ENCODE results near the gene PHGDH.

Gene PHGDH

DNA sequence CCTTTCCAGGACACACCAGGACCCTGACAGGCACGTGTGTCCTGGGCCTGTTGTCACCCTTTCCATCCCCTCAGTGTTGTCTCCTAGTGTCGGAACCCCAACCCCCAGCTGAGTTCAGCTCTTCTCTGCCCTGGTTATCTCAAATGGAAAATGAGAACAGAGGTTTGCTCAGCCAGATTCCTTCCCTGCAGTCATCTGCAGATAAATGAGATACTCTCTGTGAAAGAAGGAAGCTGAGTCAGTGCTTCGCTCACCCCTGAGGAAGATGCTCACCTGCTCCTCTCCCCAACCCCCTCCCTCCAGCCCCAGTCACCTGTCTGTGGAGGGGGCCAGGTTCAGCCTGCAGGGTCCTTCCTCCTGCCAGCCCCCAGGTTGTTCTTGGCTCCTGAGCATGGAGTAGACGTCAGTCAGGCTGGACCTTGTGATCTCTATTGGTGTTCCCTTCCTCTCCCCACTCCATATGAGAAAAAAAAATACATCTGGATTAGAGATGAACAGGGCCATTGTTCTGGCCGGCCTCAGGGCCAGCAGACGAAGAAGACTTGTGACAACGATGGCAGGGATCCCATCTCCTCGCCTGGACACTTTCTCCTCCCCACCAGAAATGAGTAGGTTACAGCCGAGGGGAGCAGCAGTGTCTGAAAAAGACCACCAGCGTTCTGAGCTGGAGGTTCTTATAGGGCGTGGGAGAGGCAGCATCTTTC lies 20.9 kb downstream of the PHGDH start:
- DNase-seq (ENCODE audit: low read depth in 2 of 2) = no peak

DNA sequence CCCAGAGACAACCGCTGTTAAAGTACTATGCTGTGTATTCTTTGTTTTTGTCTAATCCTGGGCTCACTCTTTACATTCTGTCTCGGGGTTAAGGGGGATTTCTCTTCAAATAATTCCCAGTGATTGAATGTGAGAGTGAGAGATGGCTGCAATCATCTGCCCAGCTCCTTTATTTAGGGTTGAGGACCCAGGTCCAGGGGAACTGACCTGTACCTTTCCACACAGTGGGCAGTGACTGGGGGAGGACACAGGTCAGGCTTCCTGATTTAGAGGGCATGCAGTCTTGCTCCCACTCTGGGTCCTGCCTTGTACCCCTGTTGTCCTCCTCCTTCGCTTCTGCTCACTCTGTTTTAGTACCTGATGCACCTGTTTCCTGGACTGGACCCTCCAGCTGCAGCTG lies 22.0 kb downstream of the PHGDH start:
- DNase-seq (ENCODE audit: low read depth in 2 of 2) = no peak

- no peak for DNase-seq (ENCODE audit: low read depth in 2 of 2)
Measured at GRCh38 chr1:119735217-119735616, 23.5 kb downstream of the PHGDH start.

- DNase-seq (ENCODE audit: low read depth in 2 of 2) = no peak
Measured at GRCh38 chr1:119736649-119737039, 24.9 kb downstream of the PHGDH start.

- DNase-seq (ENCODE audit: low read depth in 2 of 2) = no peak
Measured at GRCh38 chr1:119737040-119737682, 25.4 kb downstream of the PHGDH start.

- DNase-seq (ENCODE audit: low read depth in 2 of 2) = no peak
Measured at GRCh38 chr1:119738100-119738720, 26.5 kb downstream of the PHGDH start.

DNA sequence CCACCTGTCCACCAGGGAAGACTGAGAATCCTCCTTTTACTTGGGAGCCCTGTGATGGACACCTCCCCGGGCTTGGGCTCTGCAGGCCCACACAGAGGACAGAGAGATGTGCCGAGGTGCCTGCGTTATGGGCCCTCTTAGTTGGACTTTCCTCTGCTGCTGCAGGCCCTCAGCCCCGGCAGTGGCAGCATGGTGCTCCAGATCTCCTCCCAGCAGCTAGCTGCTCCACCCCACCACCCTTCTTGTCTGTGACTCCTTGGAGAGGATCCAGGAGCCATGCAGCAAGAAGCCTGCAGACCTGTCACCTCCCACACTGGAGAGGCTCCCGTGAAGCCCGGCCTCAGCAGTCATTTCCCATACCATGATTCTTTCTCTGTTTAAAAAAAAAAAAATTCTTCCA lies 27.4 kb downstream of the PHGDH start:
- no peak for DNase-seq (ENCODE audit: low read depth in 2 of 2)

DNA sequence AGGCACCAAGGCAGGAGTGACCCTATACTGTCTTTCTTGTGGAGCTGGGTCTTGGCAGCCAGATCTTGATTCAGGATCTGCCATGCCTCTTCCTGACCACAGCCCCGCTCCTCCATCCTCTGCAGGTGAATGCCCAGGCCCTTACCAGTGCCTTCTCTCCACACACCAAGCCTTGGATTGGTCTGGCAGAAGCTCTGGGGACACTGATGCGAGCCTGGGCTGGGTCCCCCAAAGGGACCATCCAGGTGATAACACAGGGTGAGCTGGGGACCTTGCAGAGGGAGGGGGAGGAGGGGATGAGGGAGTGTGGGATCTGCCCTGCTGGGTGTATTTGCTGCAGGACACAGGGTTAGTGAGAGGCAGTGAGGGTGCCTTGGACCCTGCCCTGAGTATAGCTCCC lies 28.5 kb downstream of the PHGDH start:
- no peak for DNase-seq (ENCODE audit: low read depth in 2 of 2)

DNA sequence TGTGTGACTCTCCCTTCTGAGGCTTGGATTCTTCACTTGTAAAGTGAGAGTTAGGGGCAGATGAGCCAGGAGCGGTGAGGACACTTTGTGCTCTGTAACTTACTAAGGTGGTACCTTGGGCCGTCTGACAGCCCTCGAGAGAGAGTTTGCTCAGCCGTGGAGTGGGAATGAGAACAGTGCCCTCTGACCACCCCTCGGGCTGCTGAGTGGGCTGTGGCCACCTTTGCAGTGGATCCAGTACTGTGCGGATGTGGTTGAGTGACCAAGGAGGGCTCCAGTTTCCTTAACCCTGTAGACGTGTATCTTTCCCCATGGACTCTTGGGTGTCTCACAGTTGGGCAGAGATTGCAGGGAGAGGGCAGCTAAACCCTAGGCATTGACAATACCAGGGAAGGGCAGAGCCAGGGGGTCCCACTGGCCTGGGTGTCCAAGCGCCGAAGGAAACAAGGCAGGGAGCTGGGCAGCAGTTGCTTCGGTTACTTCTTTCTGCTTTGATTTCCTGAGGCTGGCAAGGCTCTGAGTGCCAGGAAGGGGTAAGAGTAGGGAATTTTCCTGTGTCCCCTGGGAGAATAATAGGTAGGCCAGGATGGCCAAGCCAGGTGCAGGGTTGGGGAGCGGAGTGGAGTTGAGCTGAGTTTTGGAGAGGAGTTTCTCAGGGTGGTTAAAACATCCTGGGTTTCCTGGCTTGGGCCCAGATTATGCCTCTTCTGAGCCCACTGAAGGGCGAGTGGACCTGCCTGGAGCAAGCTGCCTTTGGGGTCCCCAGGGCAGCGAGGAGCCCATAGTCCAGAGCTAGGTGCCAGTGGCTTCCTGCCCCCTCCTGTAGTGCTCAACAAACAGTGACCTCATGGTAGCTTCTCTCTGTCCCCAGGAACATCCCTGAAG lies 29.4 kb downstream of the PHGDH start:
- no peak for DNase-seq (ENCODE audit: low read depth in 2 of 2)

- DNase-seq (ENCODE audit: low read depth in 2 of 2) = no peak
Measured at GRCh38 chr1:119742202-119742601, 30.5 kb downstream of the PHGDH start.

DNA sequence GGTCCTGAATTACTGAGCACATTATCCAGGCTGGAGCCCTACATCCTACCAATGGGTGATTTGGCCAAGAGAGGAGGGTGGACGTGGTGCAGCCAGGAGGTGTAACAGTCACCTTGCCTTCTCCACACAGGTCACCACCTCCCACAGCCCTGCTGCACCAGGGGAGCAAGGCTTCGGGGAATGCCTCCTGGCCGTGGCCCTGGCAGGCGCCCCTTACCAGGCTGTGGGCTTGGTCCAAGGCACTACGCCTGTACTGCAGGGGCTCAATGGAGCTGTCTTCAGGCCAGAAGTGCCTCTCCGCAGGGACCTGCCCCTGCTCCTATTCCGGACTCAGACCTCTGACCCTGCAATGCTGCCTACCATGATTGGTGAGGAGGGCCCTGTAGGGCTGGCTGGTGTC lies 30.9 kb downstream of the PHGDH start:
- no peak for DNase-seq (ENCODE audit: low read depth in 2 of 2)

DNA sequence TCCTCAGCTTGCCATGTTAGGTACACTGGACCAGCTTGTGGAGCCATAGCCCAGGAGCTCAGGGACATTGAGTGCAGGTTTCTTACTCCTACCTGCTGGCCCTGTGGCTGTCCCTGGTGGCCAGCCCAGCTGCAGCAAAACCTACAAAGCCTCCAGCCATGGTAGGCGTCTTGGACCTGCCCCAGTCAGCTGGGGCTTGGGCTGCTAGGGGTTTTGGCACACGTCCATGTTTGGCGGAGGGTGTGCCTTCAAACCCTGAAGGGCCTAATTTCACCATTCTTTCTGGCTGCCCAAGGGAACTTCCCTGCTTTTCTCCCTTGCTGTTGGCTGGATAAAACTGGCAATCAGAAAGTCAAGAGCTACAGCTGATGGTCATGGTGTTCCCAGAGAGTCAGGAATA lies 31.6 kb downstream of the PHGDH start:
- no peak for DNase-seq (ENCODE audit: low read depth in 2 of 2)

DNA sequence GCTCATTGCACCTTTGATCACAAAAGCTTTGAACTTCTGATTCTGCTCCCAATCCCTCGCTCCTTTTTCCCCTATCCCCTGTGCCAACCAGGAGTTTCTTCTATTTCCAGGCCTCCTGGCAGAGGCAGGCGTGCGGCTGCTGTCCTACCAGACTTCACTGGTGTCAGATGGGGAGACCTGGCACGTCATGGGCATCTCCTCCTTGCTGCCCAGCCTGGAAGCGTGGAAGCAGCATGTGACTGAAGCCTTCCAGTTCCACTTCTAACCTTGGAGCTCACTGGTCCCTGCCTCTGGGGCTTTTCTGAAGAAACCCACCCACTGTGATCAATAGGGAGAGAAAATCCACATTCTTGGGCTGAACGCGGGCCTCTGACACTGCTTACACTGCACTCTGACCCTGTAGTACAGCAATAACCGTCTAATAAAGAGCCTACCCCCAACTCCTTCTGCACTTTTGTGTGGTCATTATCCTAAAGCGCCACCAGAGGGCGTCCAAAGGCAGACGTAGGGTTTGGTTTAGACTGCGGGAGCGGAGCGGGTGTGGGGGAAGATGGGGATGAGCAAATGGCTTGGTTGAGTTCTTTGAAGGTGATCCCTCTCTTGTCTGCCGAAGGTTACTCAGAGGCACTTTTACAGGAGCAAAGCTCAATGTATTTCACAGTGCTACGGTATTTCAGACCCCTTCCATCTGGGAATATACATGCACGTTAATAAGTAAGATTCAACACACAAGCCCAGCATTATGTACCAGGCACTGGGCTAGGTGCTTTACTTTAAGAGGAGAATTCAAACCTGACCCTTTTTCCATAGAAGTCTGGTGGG lies 32.3 kb downstream of the PHGDH start:
- DNase-seq (ENCODE audit: low read depth in 2 of 2) = peak; percentile 10 to 45

DNA sequence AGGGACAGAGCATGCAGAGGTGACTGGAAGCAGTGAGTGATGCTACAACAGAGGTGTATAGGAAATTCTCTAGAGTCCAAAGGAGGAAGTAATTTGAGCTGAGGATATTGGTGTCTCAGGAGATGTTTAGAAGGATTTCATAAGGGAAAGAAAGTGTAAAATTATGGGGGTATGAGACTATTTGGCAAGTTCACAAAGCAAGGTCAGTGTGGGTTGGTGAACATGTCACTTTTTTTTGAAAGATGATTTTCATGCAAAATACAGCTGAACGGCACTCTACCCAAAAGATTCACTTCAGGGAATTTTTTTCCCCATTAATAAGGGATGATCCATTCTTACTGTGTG lies 32.8 kb downstream of the PHGDH start:
- no peak for DNase-seq (ENCODE audit: low read depth in 2 of 2)

DNA sequence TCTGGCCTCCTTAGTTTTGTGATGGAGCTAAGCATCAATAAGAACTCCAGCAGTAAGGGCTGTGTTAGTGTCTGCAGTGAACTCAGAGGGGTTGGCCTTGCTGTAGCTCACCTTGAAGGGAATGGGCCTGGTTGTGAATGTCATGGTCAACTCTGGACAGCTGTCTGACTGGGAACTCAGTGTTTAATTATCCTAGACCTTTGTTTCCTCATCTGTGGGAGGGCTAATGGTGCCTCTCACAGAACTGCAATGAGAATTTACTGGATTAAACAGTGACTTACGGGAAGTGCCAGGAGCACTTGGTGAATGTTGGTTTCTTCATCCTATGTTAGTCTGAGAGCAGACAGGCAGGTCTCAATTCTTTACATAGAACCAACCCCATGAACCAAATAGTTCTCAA lies 33.3 kb downstream of the PHGDH start:
- DNase-seq (ENCODE audit: low read depth in 2 of 2) = no peak

DNA sequence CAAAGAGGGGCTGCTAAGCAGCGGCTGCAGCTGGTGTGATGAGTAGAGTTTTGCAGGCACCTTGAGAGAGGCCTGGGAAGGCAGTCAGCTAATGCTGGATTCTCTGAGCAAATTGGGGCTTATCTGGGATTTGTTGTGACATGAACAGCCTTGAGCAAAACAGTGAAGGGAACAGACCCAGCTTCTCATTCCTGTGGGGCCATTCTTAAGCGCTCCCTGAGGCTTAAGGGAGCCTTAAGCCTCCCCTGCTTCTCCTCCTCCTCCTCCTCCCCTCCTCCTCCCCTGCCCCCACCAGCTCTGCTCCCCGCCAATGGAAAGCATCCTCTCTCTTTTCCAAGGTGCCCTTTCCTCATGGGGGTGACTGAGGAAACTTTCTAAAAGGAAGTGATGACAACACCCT lies 35.7 kb downstream of the PHGDH start:
- DNase-seq (ENCODE audit: low read depth in 2 of 2) = no peak

DNA sequence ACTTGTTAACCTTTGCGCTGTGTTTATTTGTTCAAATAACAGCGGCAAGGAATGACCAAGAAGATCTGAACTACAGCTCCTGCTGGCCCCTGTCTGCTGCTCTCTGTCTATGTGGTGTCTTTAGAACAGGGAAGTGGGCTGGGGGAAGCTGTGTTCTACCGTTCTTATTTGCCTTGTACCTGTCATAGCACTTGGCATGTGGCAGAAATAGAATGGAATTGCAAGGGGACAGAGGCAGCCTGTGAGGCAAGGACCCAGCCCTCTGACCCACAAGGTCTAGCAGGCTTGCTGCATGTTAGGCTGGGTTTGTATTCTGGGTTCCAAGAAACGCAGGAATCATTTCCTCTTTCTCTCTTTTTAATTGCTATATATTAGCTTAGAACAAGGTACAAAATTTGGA lies 36.3 kb downstream of the PHGDH start:
- DNase-seq (ENCODE audit: low read depth in 2 of 2) = no peak

- no peak for DNase-seq (ENCODE audit: low read depth in 2 of 2)
Measured at GRCh38 chr1:119752592-119752991, 40.9 kb downstream of the PHGDH start.

- no peak for DNase-seq (ENCODE audit: low read depth in 2 of 2)
Measured at GRCh38 chr1:119758584-119758983, 46.9 kb downstream of the PHGDH start.

- no peak for DNase-seq (ENCODE audit: low read depth in 2 of 2)
Measured at GRCh38 chr1:119762409-119762808, 50.7 kb downstream of the PHGDH start.

DNA sequence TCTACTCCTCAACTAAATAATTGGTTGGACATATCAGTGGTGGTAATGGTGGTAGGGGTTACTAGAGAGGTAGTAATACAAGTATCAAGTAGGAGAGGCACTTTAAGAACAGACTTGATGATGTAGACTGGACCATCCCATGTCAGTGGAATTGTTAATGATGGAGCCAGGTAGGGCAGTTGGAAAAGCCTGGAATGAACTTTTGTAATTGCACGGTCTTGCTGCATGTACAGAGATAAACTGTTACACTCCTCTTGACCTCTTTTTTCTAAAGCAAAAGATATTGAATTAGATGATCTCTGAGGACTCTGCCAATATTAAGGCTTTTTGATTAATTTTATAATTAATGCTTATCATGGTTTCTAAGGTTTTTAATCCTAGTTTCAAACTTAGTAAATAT lies 51.2 kb downstream of the PHGDH start:
- DNase-seq (ENCODE audit: low read depth in 2 of 2) = no peak

DNA sequence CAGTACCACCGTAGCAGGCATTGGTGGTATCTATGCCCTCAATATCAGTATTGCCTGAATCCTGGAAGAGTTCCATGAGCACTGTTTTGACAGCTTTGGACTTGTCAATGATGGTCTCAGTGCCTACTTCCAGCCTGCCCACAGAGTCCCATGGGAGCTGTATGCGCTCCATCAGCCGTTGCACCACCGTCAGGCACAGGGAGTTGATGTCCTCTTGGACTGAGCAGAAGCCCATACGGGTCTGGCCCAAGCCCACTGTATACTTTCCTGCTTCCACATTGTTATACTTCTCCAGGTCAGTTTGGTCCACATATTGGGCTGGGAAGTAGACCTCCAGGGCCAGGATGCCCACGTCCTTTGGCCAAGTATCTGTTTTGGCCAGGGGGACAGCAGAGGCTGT lies 52.5 kb downstream of the PHGDH start:
- DNase-seq (ENCODE audit: low read depth in 2 of 2) = no peak
